MCF 10A (cell line): Measurements from ENCODE around the gene C9orf153. TPM values are rescaled to one million over a fixed set of nuclear protein-coding genes. Genes with fewer than 3 reads are reported as not detected.

Source experiments
- BruUV-seq: library from RNA; stranded (reverse); fragments of 400-500 nt; replicated peaks from 2 replicates; lab custom pipeline; 2021; lab: Mats Ljungman, UMichigan
- CTCF ChIA-PET: fragments of 300-600 bp; sonication (Branson Sonifier 250); formaldehyde crosslinking; extraction: SDS; loops from one replicate; lab custom pipeline; 2021; ENCODE audit warnings: antibody characterized with exemption, inconsistent platforms; lab: Yijun Ruan, JAX
- POLR2A ChIA-PET: fragments of 300-600, 350-650 bp; sonication (Branson Sonifier 250); formaldehyde crosslinking; extraction: SDS; loops from one replicate; lab custom pipeline; 2020; ENCODE audit warnings: antibody characterized with exemption, inconsistent platforms; lab: Yijun Ruan, JAX
- DNase-seq: peaks from one replicate; pipeline ENCODE4 v3.0.0-alpha.2; 2018; ENCODE audit not compliant: unreplicated experiment
- H3K27ac Mint-ChIP-seq: one replicate; pipeline ENCODE4 v1.8.0; 2022; ENCODE audit warnings: mild to moderate bottlenecking, low read depth, mixed read lengths; ENCODE audit not compliant: unreplicated experiment
- H3K27me3 Mint-ChIP-seq: one replicate; pipeline ENCODE4 v1.8.0; 2022; ENCODE audit warnings: mixed read lengths; ENCODE audit not compliant: insufficient read depth, unreplicated experiment
- H3K36me3 Mint-ChIP-seq: one replicate; pipeline ENCODE4 v1.8.0; 2022; ENCODE audit warnings: mild to moderate bottlenecking, moderate library complexity, mixed read lengths; ENCODE audit not compliant: insufficient read depth, unreplicated experiment
- H3K4me1 Mint-ChIP-seq: one replicate; pipeline ENCODE4 v1.8.0; 2022; ENCODE audit warnings: mixed read lengths; ENCODE audit not compliant: insufficient read depth, unreplicated experiment
- H3K4me3 Mint-ChIP-seq: one replicate; pipeline ENCODE4 v1.8.0; 2022; ENCODE audit warnings: mild to moderate bottlenecking, moderate library complexity, mixed read lengths; ENCODE audit not compliant: unreplicated experiment
- H3K9me3 Mint-ChIP-seq: one replicate; pipeline ENCODE4 v1.8.0; 2022; ENCODE audit warnings: mixed read lengths; ENCODE audit not compliant: unreplicated experiment
- CTCF ChIP-seq: fragments of 200-600 bp; IDR thresholded peaks from one replicate; pipeline ENCODE4 v1.8.0; 2022; ENCODE audit warnings: antibody characterized with exemption, mild to moderate bottlenecking; ENCODE audit not compliant: unreplicated experiment
- intact Hi-C: fragments of 100-400 bp; cut with micrococcal nuclease; formaldehyde crosslinking; loops from 2 replicates; pipeline ENCODE4 v1.14.1; 2022
- total RNA-seq: library from RNA; stranded (reverse); gene quantifications from 2 replicates; pipeline ENCODE4 v1.2.3, GENCODE V29; 2022

The C9orf153 gene
- total RNA-seq, 1 experiment from 2014 or later: 0.19 TPM

- CTCF ChIA-PET: interaction anchor here (0.7 to 0.9 kb wide), 2 partner anchors 20 to 1440 kb away, joined by 3 to 6 read pairs; no protein-coding TSS in a partner anchor
- DNase-seq: peak; percentile 80
Measured at GRCh38 chr9:86181379-86182315, 77.8 kb downstream of the C9orf153 start.

GRCh38 chr9:86178503-86178902 lies 81.0 kb downstream of the C9orf153 start:
- TF ChIP-seq CTCF: no peak
- peaks cover 5% of the 10 kb centered on the region for H3K36me3 Mint-ChIP-seq
- no peak for DNase-seq
- peaks cover 27% of the 10 kb centered on the region for H3K4me1 Mint-ChIP-seq
- no peak overlapping the region for H3K27ac Mint-ChIP-seq
- H3K27me3 Mint-ChIP-seq: no peaks in the 10 kb centered on the region
- intact Hi-C loops: loop anchor here (5.0 kb wide), 1 partner anchor 81 kb away; the partner anchor contains the start of gene GOLM1
- ChIA-PET CTCF (no interaction called here), POLR2A (interaction anchor here (0.6 kb wide), 1 partner anchor 1326 kb away, joined by 3 read pairs; no protein-coding TSS in a partner anchor)
- H3K9me3 Mint-ChIP-seq: no peaks in the 10 kb centered on the region
- no TSS peak for BruUV-seq
- H3K4me3 Mint-ChIP-seq: no peak overlapping the region

More at GRCh38 chr9:86181379-86182315, 77.8 kb downstream of the C9orf153 start:
- H3K27ac Mint-ChIP-seq: no peak overlapping the region
- intact Hi-C loops: no loop called here
- POLR2A ChIA-PET: interaction anchor here (0.6 kb wide), 2 partner anchors 24 to 54 kb away, joined by 3 read pairs; no protein-coding TSS in a partner anchor
- peaks cover 5% of the 10 kb centered on the region for H3K36me3 Mint-ChIP-seq
- H3K9me3 Mint-ChIP-seq: no peaks in the 10 kb centered on the region
- H3K4me1 Mint-ChIP-seq: peaks cover 20% of the 10 kb centered on the region
- TF ChIP-seq CTCF: no peak
- H3K27me3 Mint-ChIP-seq: no peaks in the 10 kb centered on the region
- H3K4me3 Mint-ChIP-seq: no peak overlapping the region
- BruUV-seq: no TSS peak

- Mint-ChIP-seq H3K27me3 (no peaks in the 10 kb centered on the region), H3K9me3 (no peaks in the 10 kb centered on the region), H3K4me1 (peaks cover 23% of the 10 kb centered on the region), H3K36me3 (peaks cover 5% of the 10 kb centered on the region), H3K4me3 (no peak overlapping the region), H3K27ac (no peak overlapping the region)
- TF ChIP-seq CTCF: no peak
- intact Hi-C loops: loop anchor here (5.0 kb wide), 1 partner anchor 81 kb away; the partner anchor contains the start of gene GOLM1
- DNase-seq: no peak
- BruUV-seq: no TSS peak
- POLR2A ChIA-PET: interaction anchor here (0.6 kb wide), 1 partner anchor 1325 kb away, joined by 3 read pairs; no protein-coding TSS in a partner anchor
- CTCF ChIA-PET: no interaction called here
Measured at GRCh38 chr9:86177995-86178394, 81.5 kb downstream of the C9orf153 start.

DNA sequence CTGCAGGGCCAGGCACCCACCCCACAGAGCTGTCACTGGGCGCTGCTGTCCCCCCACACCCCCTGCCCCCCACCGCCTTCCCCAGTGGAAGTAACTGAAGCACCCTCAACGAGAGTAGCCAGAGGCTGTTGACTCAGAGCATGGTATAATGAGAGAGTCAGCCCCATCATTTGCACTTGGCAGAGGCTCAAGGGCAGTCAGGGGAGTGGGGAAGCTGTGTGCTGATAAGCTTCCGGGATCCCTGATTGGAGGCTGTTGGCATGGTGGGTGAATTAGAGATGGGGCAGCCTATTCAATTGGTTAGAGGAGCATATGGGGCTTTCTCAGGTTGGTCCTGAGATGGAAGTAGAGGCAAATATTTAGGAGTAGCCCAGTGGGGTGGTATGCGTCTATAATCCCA lies 83.0 kb downstream of the C9orf153 start:
- H3K27me3 Mint-ChIP-seq: no peaks in the 10 kb centered on the region
- no peaks in the 10 kb centered on the region for H3K9me3 Mint-ChIP-seq
- TF ChIP-seq CTCF: no peak
- DNase-seq: peak; percentile 83
- intact Hi-C loops: loop anchor here (5.0 kb wide), 1 partner anchor 79 kb away; the partner anchor contains the start of gene GOLM1
- no peak overlapping the region for H3K4me3 Mint-ChIP-seq
- H3K27ac Mint-ChIP-seq: no peak overlapping the region
- peaks cover 5% of the 10 kb centered on the region for H3K36me3 Mint-ChIP-seq
- CTCF ChIA-PET: interaction anchor here (1.1 kb wide), 1 partner anchor 25 kb away, joined by 3 read pairs; no protein-coding TSS in a partner anchor
- peaks cover 16% of the 10 kb centered on the region for H3K4me1 Mint-ChIP-seq
- POLR2A ChIA-PET: no interaction called here
- BruUV-seq: no TSS peak
